ENCODE results near the gene RNF152.

Gene RNF152

DNA sequence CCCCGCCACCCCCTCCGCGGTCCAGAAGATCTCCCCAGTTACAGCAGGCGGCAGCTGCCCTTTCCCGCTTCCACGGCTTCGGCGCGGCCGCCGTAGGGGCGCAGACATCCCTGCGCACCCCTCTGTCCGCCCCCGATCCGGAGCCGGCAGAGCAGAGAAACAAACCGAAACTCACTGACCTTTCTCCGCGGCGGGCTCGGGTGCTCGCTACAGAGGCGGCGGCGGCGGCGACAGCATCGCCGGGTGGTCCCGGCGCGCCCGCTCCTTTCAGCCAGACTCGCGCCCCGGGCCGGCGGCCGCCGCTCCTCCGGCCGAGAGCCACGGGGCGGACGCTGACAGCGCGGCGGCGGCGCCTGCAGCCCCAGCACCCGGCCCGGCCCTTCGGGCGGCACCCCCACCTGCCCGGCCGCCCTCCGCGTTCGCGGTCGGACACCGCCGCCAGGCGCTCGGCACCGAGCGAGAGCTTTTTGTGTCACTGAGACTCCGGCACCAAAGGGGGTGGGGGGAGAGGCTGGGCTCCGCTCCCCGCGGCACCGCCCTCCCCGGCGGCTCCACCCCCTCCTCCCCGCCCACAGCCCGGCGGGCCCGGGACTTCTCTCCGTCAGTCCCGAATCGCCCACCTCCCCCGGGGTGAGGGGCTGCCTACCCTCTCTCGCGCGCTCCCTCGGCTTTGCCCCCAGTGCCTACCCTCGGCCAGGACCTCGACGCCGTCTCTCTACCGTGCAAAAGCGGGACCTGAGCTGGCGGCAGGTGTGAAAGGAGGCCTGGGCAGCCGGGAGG is 1.4 kb upstream of the RNF152 start:
- DNase-seq = peak; percentile 29

DNA sequence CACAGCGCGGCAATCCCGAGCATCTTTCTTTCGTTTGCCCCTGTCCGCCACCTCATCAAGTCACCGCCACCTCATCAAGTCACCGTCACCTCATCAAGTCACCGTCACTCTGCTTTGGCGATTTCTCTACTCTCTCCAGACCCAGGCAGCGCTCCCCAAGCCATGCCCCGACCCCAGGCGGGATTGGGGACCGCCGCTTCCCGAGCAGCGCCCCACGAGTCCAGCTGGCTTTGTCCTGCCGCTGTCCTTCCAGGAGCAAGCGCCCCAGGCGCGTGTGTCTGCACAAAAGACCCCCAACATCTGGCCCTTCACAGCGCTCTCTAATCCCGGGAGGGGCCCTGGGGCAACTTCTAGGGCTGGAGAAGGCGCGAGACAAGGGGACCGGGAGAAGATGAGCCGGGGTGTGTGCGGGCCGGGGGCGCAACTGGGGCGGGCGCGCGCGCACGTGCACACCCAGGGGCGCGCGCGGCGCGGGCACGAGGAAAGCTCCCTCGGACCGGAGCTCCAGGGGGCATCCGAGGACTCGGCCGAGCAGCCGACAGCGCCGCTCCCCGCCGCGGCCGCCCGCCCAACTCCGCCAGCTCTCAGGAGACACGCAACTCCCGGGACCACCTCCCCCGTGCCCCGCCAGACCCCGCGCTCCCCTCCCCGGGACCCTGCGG is 633 bp upstream of the RNF152 start:
- DNase-seq = no peak

DNA sequence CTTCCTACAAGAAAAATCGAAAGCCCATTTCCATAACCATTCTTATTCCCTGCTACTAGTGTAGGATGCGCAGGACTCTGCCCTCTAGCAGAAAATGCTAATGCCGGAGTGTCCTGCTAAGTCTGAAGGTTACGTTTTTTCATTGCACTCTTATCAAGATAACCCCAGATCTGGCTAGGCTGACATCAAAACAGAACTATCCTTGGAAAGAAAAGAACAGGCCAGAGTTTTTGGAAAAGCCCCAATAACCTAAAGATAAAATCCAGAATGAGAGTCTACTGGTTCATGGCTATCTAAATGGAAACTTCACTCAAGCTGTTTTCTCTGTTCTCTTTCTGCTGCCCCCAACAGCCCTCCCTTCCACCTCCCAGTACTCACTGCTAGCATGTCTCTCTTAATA is 913 bp downstream of the RNF152 start:
- DNase-seq = no peak

DNA sequence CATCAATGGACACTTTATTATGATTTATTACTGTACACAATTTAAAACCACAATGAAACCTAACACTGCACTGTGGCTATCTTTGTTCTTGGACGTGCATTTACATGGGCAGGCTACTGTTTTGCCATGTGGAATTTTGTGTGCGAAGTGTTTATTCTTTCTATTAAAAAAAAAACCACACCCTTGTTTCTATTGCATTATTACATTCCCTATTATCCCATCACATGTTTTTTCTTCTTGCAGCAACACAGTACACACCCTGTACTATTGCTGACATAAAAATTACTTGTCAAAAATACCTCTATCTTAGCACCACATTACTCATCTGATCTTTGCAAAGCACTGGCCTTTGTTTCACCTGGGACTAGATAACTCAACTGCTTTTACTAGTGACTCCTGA is 1.5 kb downstream of the RNF152 start:
- DNase-seq = no peak

DNA sequence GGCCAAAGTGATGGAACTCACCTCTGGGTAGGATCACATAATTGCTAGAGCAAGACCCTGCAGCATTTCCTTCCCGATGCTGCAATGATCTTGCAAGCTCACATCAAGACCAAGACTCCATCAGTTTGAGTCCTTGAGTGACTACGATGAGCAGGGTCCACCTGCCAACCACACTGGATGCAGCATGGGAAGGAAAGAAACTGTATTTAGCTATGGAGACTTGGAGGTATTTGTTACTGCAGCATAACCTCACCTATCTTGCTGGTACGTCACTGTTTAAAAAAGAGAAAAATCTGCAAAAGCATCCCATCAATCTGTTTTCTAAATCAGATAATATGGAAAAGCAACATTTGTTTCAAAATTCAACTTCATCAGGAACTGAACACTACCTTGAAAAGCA is 2.5 kb downstream of the RNF152 start:
- DNase-seq = no peak

DNA sequence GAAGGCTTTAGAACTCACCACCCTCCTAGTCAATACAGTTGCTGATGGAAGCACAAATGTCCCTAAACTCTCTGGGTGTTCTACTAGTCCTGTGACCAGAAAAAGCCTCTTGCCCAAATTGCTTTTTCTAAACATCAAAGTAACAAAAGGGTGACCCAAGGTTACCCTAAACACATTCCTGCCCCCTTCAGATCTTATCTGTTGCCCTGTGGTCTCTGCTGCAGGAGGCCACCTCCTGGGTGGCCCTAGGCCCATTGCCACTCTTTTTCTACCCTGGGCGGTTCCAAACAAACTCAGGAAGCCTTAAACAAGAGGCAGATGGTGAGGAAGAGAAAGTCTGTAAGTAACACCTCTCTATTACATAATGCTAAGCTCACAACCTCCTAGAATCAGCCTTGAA is 3.3 kb downstream of the RNF152 start:
- no peak for DNase-seq

DNA sequence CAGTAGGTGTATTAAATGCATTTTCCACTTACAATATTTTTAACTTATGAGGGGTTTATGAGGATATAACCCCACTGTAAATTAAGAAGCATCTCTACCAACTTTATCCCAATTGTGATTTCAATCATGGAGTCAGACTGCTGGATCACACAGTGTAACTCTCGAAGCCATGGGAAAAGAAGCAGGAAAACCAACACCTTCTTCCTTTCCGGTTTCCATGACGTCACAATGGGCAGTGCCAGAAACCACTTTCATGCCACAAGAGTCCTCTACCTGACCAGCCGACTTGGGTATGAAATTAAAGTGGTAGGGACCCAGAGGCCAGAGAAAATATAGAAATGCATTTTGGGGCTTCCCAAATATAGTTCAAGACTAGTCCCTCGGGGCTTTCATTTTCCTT is 4.2 kb downstream of the RNF152 start:
- no peak for DNase-seq

DNA sequence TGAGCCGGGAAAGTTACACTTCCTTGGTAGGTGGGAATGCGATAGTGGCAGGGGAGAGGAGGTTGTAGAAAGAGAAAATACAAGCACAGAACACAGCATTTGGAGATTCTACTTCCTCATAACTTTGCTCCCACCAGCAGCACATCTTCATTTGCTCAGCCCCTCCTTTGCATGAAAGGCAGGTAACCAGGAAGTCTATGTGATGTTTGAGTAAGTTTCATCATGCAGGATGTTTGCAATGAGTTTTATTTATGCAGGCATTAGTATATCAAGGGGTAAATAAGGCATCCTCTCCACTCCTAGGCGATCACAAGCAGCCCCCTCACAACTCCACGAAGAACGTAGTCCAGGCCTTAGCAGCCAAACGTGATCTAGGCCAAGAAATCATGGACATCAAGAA is 5.0 kb downstream of the RNF152 start:
- no peak for DNase-seq

DNA sequence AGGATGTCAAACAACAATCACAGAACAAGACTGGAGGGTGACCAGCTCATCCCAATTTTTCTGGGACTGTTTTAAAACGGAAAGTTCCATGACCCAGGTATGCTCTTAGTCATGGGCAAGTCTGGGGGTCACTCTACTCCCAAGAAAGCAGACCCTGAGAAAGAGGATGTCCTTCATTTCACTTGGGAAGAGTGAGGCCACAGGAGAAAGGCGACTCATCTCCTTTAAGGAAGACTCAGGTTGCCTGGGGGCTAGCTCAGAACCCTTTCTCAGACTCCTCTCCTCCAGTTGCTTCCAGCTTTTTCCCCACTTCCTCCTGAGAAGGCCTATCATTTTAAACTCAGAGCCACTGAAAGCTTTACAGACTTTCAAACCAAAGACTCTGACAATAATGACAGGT is 9.3 kb downstream of the RNF152 start:
- DNase-seq = no peak

DNA sequence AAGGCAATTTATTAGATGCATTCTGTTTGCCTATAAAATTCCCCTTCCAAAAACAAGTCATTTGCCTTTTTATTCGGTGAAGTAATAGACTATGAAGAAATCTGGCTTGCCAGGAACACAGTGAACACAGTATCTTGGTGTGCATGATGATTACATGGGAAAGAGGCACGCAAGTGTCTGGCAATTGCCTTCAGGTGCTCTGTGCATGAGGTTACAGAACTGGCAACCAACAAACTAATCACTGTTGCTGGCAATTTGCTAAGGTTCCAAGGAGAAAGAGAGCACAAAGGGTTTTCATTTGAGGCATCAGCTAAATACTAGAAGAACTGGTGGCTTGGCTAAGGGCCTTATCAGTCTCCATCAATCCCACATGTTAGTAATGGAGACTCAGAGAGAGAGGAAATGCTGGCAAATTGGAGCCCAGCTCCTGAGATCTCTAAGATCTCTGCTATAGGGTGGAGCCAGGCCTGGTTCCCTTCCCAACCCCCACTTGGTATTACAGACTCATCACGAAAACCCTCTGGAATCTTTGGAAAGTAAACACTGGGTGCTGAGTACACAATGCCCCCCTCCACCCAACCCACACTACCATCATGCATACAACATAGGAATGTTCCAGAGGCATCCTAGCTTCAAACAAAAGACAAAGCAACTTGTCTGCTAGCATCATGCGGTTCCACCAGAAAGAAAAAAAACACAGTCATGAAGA is 10.4 kb downstream of the RNF152 start:
- no peak for DNase-seq

DNA sequence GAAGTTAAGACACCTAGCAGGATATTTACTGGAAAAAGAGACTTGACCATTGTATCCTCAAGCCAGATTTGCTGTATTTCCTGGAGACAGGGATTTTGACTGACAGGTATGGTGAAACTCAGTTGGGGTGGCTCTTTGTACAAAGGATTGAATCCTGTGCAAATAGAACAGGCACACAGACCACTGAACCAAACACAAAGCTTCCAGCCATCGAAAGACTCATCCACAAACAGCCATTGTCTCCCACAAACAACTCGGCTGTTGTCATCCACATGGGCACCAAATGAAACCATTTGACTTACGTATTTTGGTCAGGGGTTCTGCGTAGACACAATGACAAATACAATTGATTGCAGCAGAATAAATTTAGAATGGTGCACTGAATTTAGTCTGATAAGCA is 15.9 kb downstream of the RNF152 start:
- no peak for DNase-seq

DNA sequence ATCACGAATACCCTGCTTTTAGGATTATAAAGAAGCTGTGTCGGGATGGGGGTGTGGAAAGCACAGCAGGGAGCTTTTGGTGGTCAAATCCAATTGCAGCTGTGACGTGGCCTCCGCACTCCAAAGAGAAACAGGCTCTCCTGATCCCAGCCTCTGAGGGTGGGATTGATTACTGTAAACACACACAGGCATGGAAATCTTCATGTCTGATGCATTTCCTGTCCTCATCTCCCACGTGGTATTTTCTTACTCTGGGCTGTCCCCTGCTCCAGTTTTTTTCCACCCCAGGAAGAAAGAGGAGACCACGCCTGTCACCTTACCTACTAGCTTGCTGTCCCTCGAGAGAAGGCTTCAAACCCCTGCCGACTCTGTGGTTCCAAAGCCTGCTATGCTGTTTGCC is 22.7 kb downstream of the RNF152 start:
- DNase-seq = no peak

DNA sequence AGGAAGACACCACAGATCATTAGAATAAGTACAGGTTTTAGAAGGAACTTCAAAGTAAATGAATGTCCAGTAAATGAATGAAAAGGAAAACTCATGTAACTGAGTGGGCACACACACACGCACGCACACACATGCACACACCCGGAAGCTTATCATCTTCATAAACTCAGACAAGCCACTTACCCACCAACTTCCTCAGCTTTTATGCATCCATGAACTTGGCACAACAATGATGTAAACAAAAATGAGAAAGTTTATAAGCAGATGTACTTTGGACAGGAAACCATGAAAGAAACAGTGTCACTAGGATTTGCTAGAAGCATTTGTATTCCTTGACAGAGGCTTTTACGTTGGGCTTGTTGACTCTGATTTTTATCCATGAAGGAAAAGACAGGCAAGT is 23.2 kb downstream of the RNF152 start:
- DNase-seq = no peak

DNA sequence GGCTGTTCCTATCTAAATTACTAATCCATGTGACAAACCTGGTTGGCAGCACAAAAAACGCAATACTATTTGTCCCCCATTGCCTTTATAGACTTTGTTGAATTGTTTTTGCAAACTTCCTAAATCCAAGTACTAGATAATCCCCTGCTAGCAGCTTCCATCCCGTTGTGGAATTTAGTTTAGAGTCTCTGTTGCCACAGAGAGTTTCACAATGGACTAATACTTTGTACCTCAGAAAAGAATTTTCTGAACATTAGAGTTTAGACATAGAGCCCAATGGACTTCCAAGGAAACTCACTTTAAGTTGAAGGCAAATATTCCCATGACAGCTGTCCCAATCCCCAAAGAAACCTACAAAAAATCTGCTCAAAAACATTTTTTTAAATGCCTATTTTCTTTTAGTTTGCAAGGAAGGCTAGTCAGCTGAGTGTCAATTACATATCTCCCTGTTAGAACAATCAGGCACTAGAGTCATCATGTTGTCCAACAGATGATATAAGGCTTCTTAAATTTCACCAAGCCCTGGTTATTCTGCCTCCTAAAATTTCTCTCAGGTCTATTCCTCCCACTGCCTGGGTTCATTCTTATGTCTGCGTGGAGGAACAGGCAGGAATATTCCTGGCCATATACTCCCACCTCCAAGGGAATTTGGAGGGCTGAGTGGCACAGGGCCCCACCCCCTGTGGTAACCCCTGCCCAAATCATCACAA is 27.2 kb downstream of the RNF152 start:
- no peak for DNase-seq

DNA sequence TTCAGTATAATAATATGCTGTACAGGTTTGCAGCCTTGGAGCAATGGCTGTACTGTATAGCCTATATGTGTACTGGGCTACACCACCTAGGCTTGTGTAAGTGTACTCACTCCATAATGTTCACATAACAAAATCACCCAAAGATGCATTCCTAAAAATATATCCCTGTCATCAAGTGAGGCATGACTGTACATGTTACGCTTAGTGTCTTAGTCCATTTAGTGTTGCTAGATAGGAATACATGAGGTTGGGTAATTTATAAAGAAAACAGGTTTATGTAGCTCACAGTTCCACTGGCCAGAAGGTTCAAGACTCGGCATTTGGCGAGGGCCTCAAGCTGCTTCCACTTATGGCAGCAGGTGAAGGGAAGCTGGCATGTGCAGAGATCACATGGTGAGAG is 31.4 kb downstream of the RNF152 start:
- DNase-seq = no peak

DNA sequence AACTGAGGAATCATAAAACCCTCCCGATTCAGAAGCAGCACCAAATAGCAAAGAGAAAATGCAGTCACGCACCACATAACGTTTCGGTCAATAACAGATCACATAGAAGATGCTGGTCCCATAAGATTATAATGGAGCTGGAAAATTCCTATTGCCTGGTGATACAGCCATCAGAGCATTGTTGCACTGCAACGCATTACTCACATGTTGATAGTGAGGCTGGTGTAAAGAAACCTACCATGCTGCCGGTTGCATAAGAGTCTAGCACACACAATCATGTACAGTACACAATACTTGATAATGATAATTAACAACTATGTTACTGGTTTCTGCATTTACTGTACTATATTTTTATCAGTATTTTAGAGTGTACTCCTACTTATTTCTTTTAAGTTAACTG is 32.5 kb downstream of the RNF152 start:
- DNase-seq = no peak

DNA sequence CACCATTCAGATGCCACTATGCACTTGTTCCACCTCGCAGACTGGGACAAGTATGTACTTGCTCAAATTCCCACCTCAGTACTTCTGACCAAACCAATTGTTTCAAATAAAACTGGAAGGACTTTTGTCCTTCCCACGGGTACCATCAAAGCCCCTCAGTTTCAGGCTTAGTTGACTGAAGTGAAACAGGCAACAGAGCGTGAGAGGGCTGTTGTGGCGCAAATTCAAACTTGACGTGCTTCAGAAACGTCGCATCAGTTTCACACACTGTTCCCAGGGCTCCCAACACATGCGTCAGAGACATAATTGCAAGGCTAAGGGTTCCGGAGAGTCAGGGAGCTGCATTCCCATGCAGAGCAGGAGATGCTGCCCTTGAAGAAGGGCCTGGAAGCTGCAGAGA is 33.7 kb downstream of the RNF152 start:
- no peak for DNase-seq

DNA sequence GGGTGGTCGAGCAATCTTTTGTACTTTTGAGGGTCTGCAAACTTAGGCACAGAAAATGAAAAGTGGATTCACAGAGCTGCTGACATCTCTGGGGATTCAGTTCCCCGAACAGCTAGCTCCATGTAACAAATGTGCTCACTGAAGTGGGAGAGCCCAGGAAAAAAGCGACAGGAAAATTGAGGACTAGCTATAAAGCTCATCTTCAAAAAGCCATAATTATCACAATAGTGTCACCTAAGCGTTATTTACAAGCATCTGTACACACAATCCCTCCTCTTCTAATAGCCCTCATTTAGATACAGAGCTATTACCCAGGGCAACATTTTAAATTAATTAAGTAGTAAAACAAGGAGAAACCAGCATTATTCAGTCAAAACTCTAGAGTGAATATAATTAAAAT is 36.1 kb downstream of the RNF152 start:
- DNase-seq = no peak

DNA sequence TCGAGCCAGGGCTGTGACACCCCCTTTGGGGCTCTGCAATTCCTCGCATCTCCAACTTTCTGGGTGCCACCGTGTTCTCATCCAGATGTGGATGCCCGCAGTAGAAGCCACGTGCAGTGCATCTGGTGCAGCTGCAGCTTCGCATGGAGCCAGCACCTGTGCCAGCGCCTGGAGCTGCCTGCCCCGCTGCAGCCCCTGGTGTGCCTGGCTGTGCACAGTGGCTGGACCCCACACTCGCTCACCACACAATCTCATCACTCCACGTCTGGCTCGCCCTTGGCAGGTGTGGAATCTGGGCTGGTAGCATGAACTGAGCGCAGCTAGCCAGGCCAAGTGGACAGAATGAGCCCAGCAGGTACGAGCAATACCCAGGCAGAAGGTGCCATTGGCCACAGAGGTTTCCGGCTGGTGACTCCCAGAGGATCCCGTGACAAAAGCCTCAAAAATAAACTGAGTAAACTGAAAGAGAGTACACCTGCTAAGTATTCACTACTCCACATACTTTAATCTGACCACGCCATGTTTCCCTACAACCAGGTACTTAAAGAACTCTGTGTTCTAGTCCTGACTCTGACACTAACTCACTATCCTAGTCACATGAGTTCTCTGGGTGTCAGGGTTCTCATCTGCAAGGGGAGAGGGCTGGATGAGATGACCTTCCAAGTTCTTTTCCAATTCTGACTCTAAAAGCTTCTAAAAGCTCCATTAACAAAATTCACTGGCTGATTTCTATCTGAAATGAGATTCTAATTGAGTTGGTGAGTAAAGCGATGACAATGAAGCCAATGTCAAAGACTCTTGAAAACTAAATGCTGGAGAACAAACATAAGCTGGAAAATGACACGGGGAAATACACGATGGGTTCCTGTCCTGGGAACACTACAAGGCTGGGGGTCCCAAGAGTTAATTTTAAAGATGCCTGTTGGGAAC is 37.1 kb downstream of the RNF152 start:
- DNase-seq = no peak

DNA sequence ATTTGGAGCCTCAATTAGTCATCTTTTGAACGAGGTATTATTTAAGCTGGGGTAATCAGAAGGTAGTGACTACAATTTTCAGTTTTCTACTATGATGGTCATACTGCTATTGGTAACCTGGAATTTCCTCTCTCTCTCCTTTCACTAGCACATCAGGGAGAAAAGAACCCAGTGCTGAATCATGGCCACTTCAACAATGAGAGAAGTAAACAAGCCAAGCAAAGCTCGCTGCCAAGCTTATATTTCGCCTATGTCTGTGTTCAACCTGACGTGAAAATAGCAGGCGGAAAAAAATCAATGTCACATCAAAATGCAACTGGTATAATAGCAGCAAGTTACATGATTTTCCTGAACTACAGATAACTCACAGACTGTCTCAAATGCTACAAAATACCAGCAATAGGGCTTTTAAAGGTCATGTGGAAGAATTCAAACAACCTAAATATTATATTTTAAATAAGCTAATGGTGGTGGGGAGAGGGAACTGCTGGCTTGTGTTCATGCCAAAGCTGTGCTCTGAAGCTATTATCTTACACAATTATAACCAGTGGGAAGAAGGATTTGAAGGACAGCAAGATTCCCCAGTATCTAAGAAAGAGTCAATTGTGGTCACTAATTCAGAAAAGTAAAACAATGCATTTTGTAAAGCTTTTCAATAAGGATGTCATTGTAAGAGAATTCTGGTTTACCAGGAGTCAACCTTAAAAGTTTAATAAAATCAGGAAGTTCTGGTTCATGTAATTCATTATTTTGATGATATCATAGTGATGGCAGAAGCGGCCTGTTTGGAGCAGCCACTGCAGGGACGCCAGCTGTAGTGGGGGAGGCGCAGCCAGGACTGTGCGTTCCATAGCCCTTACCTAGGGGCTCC is 38.0 kb downstream of the RNF152 start:
- no peak for DNase-seq

DNA sequence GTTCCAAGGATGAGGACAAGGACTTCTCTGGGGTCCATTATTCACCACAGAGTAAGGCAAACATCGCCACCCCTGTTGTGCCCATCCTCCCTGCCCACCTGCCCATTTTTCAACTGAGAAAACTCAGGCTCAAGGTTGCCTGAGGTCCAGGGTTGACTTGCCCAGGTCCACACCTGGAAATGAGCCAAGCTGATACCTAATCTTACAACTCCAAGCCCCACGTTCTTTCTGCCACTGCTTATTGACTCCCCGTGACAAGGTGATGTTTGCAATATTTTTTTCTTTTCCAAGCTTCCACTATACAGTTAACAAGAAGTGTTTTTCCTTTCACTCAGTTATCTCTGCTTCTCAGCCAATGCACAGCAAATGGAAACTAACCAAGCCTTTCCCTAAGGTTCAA is 39.0 kb downstream of the RNF152 start:
- DNase-seq = no peak
